Vagina (tissue), 2 donors: Measurements from ENCODE around the gene SLC25A21.

Experiments
- POLR2AphosphoS5 ChIP-seq, 2 donors: sonication (generic); formaldehyde crosslinking; IDR thresholded peaks; one replicate each; pipeline ENCODE4 v1.9.0; 2017; ENCODE audit warnings: antibody characterized with exemption in 2 of 2, mild to moderate bottlenecking in 2 of 2, low read depth in 1 of 2; ENCODE audit not compliant: insufficient read depth in 1 of 2
- TF ChIP-seq, protein P1 (sequence below), 3 experiments: fragments of 450-650 bp in 2 of 3; fragments of 200-600 bp in 1 of 3; sonication (generic) in 1 of 3; IDR thresholded peaks; one replicate each; pipeline ENCODE4 v1.5.1; 2017 to 2019; ENCODE audit warnings: antibody characterized with exemption in 3 of 3, mild to moderate bottlenecking in 2 of 3, moderate library complexity in 2 of 3

DNA sequence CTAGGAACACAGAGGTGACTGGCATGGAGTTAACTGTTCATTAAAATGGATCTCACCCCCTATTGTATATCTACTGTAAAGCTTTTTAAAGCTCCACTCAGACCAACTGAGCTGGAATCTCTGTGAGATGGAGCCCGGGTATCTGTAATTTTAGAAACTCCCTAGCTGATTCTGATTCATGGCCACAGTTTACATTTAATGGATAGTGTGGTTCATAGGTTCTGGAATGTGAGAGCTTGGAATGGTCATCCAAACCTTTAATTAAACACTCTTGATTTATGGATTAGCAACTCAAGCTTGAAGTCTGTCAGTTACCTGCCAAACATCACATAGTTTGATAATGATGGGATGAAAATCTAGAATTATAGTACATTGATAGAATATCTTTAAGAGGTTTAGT, 183.8 kb downstream of the SLC25A21 start:
- TF ChIP-seq, protein P1, sequence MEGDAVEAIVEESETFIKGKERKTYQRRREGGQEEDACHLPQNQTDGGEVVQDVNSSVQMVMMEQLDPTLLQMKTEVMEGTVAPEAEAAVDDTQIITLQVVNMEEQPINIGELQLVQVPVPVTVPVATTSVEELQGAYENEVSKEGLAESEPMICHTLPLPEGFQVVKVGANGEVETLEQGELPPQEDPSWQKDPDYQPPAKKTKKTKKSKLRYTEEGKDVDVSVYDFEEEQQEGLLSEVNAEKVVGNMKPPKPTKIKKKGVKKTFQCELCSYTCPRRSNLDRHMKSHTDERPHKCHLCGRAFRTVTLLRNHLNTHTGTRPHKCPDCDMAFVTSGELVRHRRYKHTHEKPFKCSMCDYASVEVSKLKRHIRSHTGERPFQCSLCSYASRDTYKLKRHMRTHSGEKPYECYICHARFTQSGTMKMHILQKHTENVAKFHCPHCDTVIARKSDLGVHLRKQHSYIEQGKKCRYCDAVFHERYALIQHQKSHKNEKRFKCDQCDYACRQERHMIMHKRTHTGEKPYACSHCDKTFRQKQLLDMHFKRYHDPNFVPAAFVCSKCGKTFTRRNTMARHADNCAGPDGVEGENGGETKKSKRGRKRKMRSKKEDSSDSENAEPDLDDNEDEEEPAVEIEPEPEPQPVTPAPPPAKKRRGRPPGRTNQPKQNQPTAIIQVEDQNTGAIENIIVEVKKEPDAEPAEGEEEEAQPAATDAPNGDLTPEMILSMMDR (IDR thresholded peaks at IDR 0.05) = no peak
- TF ChIP-seq POLR2AphosphoS5 (IDR thresholded peaks at IDR 0.05; ENCODE audit: insufficient read depth in 1 of 2, low read depth in 1 of 2) = no peak
